Progenitor cell of endocrine pancreas (in vitro differentiated cells): ENCODE results near the gene C19orf12. TPM values are rescaled to one million over a fixed set of nuclear protein-coding genes. Genes with fewer than 3 reads are reported as not detected.

ENCODE experiments used
- DNase-seq: peaks from one replicate; pipeline ENCODE4 v3.0.0; 2021; ENCODE audit warnings: low spot score; ENCODE audit not compliant: unreplicated experiment
- H3K27ac Mint-ChIP-seq: 2 replicates; pipeline ENCODE4 v1.8.0; 2021; ENCODE audit warnings: mild to moderate bottlenecking, moderate library complexity, mixed read lengths
- H3K27me3 Mint-ChIP-seq: 2 replicates; pipeline ENCODE4 v1.8.0; 2021; ENCODE audit warnings: mixed read lengths
- H3K36me3 Mint-ChIP-seq: 2 replicates; pipeline ENCODE4 v1.8.0; 2022; ENCODE audit warnings: mixed read lengths; ENCODE audit not compliant: insufficient read depth
- H3K4me1 Mint-ChIP-seq: 2 replicates; pipeline ENCODE4 v1.8.0; 2021; ENCODE audit warnings: low read depth, mixed read lengths
- H3K4me3 Mint-ChIP-seq: 2 replicates; pipeline ENCODE4 v1.8.0; 2021; ENCODE audit warnings: low read depth, mild to moderate bottlenecking, moderate library complexity, mixed read lengths
- H3K9me3 Mint-ChIP-seq: 2 replicates; pipeline ENCODE4 v1.8.0; 2021; ENCODE audit warnings: low read depth, mixed read lengths
- CTCF ChIP-seq: fragments of 200-600 bp; sonication (generic); IDR thresholded peaks from one replicate; pipeline ENCODE4 v1.5.0; 2021; ENCODE audit warnings: antibody characterized with exemption, mild to moderate bottlenecking; ENCODE audit not compliant: unreplicated experiment
- total RNA-seq: library from RNA; stranded (reverse); gene quantifications from 2 replicates; pipeline ENCODE4 v1.2.1, GENCODE V29; 2021

The C19orf12 gene
- total RNA-seq, 1 donor from 2014 or later, result 37.6 TPM

- H3K27ac Mint-ChIP-seq, result no peak overlapping the region
- no peaks in the 10 kb centered on the region for H3K27me3 Mint-ChIP-seq
- no peak overlapping the region for H3K4me3 Mint-ChIP-seq
- peaks cover 2% of the 10 kb centered on the region for H3K36me3 Mint-ChIP-seq
- H3K9me3 Mint-ChIP-seq, result no peaks in the 10 kb centered on the region
- H3K4me1 Mint-ChIP-seq, result peaks cover 3% of the 10 kb centered on the region
- DNase-seq, result no peak
- no peak for TF ChIP-seq CTCF
Observed at GRCh38 chr19:29687244-29687896, 27.7 kb downstream of the C19orf12 start.

- DNase-seq, result no peak
- Mint-ChIP-seq H3K4me3 (no peak overlapping the region), H3K27ac (no peak overlapping the region), H3K36me3 (peaks cover 2% of the 10 kb centered on the region), H3K4me1 (peaks cover 3% of the 10 kb centered on the region), H3K9me3 (no peaks in the 10 kb centered on the region), H3K27me3 (no peaks in the 10 kb centered on the region)
- TF ChIP-seq CTCF, result no peak
Observed at GRCh38 chr19:29686285-29686805, 28.7 kb downstream of the C19orf12 start.

GRCh38 chr19:29685326-29685725 lies 29.7 kb downstream of the C19orf12 start:
- peaks cover 2% of the 10 kb centered on the region for H3K36me3 Mint-ChIP-seq
- no peaks in the 10 kb centered on the region for H3K9me3 Mint-ChIP-seq
- H3K4me1 Mint-ChIP-seq, result peaks cover 3% of the 10 kb centered on the region
- no peak overlapping the region for H3K4me3 Mint-ChIP-seq
- H3K27ac Mint-ChIP-seq, result no peak overlapping the region
- no peak for DNase-seq
- no peak for TF ChIP-seq CTCF
- no peaks in the 10 kb centered on the region for H3K27me3 Mint-ChIP-seq

GRCh38 chr19:29683009-29683408 lies 32.1 kb downstream of the C19orf12 start:
- no peak for TF ChIP-seq CTCF
- Mint-ChIP-seq H3K9me3 (no peaks in the 10 kb centered on the region), H3K4me3 (no peak overlapping the region), H3K4me1 (no peaks in the 10 kb centered on the region), H3K27me3 (no peaks in the 10 kb centered on the region), H3K36me3 (no peaks in the 10 kb centered on the region), H3K27ac (no peak overlapping the region)
- DNase-seq, result no peak

GRCh38 chr19:29682236-29682895 lies 32.7 kb downstream of the C19orf12 start:
- Mint-ChIP-seq H3K4me1 (no peaks in the 10 kb centered on the region), H3K9me3 (no peaks in the 10 kb centered on the region), H3K27me3 (no peaks in the 10 kb centered on the region), H3K27ac (no peak overlapping the region), H3K4me3 (no peak overlapping the region), H3K36me3 (no peaks in the 10 kb centered on the region)
- no peak for DNase-seq
- no peak for TF ChIP-seq CTCF
